ENCODE results near the gene MIA2.
"Not testable (repeated sequence)": the region's sequence is repeated elsewhere in the genome, so short reads cannot be mapped to it uniquely, and the experiment has no call there.

Gene MIA2

GRCh38 chr14:39339003-39339402 is 105.3 kb downstream of the MIA2 start:
- no peak for DNase-seq (ENCODE audit: low read depth)

DNA sequence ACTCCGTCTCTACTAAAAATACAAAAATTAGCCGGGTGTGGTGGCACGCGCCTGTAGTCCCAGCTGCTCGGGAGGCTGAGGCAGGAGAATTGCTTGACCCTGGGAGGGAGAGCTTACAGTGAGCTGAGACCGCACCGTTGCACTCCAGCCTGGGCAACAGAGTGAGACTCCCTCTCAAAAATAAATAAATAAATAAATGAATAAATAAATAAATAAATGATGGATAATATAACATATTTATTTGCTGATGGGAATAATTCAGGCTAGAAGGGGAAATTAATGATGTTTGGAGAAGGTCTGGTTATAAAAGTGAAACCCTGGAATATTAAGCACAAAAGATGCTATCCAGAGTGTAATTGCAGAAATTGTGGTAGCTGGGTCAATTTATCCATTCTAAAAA is 107.4 kb downstream of the MIA2 start:
- DNase-seq (ENCODE audit: low read depth): not testable (repeated sequence)

DNA sequence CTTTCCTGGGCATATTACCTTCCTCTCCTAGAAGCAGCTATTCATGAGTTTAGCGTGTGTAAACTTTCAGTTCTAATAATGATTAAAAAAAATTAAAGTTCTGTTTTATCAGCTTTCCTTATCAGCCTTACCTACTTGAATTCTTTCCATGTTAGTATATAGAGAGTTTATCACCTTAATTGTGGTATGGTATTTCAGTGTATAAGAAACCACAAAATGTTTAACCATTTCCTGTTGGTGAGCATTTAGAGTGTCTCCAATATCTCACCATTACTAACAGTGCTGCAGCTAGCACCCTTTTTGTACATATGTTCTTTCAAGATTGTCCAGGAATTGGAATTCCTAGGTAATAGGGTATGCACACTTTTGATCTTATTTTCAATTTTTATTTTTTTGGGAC is 109.1 kb downstream of the MIA2 start:
- no peak for DNase-seq (ENCODE audit: low read depth)

- DNase-seq (ENCODE audit: low read depth): no peak
Measured at GRCh38 chr14:39343614-39344013, 109.9 kb downstream of the MIA2 start.

DNA sequence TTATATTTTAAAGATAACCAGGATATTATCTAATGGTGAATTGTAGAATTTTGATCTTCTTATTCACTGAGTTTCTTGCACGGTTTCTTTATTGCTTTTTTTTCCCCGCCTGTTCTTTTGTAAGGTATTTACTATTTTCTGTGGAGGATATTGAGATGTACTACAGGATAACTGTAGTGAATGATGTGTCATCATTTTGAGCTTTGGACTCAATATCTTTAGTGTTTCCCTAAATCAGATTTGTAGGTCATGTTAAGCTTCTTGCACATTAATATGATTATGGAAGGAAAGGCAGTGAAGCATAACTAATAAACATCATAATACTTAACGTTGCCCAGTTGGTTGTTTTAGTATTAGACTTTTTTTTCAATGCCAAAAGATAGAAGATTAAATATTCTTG is 117.2 kb downstream of the MIA2 start:
- no peak for DNase-seq (ENCODE audit: low read depth)

- no peak for DNase-seq (ENCODE audit: low read depth)
Measured at GRCh38 chr14:39351708-39352107, 118.0 kb downstream of the MIA2 start.

DNA sequence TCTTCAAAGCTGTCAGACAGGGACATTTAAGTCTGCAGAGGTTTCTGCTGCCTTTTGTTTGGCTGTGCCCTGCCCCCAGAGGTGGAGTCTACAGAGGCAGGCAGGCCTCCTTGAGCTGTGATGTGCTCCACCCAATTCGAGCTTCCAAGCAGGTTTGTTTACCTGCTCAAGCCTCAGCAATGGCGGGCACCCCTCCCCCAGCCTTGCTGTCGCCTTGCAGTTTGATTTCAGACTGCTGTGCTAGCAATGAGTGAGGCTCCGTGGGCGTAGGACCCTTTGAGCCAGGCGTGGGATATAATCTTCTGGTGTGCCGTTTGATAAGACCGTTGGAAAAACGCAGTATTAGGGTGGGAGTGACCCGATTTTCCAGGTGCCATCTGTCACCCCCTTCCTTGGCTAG is 125.4 kb downstream of the MIA2 start:
- DNase-seq (ENCODE audit: low read depth): not testable (repeated sequence)

DNA sequence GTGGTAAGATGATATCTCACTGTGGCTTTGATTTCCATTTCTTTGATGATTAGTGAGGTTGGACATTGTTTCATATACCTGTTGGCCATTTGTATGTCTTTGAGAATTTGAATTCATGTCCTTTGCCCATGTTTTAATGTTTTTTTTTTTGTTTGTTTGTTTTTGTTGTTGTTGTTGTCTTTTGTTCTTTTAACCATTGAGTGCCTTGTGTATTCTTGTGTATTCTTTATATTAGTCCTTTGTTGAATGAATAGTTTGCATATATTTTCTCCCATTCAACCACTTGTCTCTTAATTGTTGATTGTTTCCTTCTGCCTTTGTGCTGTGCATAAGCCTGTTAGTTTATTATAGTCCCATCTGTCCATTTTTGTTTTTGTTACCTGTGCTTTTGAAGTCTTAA is 126.6 kb downstream of the MIA2 start:
- DNase-seq (ENCODE audit: low read depth): no peak

DNA sequence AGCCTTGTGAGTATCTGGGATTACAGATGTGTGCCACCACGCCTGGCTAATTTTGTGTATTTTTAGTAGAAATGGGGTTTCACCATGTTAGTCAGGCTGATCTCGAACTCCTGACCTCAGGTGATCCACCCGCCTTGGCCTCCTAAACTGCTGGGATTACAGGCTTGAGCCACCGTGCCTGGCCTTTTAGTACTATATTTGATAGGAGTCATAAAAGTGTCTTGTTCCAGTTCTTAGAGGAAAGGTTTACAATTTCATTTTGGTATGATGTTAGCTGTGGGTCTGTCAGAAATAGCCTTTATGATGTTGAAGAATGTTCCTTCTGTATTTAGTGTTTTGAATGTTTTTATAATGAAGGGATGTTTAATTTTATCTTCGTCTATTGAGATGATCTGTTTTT is 127.8 kb downstream of the MIA2 start:
- DNase-seq (ENCODE audit: low read depth): not testable (repeated sequence)

- DNase-seq (ENCODE audit: low read depth): no peak
Measured at GRCh38 chr14:39364509-39364908, 130.8 kb downstream of the MIA2 start.

- DNase-seq (ENCODE audit: low read depth): no peak
Measured at GRCh38 chr14:39365354-39365753, 131.6 kb downstream of the MIA2 start.

DNA sequence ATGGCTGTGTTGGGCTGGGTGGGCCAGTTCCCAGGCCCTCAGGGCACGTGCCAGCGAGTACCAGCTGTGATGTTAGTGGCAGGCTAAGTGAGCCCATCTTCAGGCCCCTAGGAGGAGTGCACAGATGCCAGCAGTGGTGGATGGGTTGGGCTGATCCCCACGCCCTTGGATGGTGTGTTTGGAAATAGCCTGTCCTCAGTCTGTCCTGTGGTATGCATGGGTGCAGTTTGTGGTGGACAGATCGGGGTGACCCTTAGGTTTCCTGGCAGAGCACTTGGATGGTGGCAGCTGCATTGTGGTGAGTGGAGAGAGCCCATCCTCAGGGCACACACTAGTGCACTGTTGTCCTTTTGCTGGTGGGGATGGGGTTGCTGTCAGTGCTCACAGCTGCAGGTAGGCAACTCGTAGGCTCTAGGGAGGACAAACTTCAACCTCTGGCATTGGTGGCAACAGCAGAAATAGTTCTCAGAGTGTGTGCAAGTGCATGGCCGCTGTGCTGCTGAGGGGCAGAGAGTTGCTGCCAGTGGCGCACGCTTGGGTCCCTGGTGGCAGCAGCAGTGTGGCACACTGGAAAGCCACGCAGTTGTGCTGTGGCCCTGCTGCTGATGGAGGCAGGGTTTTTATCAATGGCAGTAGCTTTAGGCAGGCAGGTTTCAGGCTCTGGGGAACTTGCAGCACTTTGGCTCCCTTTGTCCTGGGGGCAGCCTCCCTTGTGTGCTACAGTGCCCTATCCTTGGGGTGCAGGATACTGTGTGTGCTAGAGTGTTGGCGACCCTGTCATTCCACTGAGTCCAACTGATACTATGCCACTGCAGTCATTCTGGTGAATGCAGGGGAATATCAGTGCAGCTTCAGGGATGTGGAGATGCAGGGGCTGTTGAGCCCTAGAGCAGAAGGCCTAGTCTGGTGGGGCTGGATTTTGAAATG is 133.0 kb downstream of the MIA2 start:
- DNase-seq (ENCODE audit: low read depth): no peak

GRCh38 chr14:39367387-39367751 is 133.7 kb downstream of the MIA2 start:
- DNase-seq (ENCODE audit: low read depth): no peak

GRCh38 chr14:39368261-39368959 is 134.7 kb downstream of the MIA2 start:
- peak; percentile 16 for DNase-seq (ENCODE audit: low read depth)

DNA sequence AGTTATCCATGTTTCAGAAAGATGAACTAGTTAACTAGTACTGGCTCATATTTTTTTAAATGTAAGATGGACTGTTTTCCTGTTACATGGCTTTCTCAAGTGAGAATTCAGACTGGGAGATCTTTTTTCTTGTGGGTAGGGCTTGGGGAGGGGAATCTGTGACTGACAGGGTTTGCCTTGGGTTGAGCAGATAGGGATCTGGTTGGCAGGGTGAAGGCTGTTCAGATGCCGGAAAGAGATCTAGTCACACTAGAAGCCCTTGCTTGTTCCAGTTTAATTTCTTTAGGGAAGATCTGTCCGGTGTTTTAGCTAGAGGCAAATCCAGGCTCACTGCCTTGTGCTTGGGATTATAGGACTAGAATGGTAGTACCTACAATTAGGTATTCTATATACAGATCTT is 135.3 kb downstream of the MIA2 start:
- DNase-seq (ENCODE audit: low read depth): no peak

DNA sequence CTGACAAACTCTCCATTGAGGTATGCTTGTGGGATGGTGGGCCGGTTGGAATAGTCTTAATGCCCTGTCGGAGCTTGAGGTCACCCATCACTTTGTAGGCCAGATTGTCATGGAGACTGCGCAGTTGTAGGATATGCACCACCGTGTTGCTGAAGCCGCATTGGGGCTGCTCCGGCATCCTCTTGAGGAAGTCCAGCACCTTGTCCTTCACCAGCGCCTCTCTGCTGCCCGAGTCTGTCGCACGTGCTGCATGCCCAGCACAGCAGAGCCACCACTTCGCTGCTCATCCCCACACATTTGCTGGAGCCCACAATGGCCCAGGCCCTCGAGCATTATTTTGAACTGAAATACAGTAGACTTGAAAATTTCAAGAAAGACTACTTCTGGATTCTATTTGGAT is 136.7 kb downstream of the MIA2 start:
- no peak for DNase-seq (ENCODE audit: low read depth)

DNA sequence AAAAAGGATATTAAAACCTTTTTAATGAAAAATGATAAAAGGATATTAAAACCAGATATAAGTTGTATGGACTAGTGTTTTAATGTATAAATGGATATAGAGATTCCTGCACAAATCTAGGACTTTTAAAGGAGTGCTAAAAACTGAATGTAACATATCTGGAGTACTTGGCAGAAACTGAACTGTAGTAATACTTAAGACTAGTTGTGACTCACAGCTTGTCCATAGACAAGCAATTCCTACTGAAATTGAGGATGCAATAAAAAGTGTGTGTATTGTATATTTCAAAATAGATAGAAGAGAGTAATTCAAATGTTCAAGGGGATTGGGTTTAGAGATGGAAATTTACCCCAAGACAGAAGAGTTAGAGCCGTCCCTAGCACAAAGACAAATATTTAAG is 138.9 kb downstream of the MIA2 start:
- peak; percentile 10 for DNase-seq (ENCODE audit: low read depth)

DNA sequence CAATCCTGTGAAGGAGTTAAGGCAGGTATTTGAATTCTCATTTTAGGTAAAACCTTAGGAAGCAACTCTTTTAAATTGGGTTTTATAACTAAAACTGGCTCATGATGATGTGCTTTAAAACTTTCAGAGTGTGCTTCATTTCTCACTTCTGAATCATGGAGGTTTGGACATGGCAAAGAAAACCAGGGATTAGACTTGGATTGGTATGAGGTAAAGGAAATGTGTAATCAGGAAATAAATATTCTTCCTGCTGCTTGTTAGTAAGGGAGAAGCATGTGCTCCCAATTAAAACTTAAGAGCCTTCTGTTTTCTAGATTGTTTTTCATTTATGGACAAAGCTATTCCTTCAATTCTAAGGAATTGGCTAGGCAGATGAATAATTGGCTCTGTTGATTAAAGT is 141.1 kb downstream of the MIA2 start:
- peak; percentile 71 for DNase-seq (ENCODE audit: low read depth)

DNA sequence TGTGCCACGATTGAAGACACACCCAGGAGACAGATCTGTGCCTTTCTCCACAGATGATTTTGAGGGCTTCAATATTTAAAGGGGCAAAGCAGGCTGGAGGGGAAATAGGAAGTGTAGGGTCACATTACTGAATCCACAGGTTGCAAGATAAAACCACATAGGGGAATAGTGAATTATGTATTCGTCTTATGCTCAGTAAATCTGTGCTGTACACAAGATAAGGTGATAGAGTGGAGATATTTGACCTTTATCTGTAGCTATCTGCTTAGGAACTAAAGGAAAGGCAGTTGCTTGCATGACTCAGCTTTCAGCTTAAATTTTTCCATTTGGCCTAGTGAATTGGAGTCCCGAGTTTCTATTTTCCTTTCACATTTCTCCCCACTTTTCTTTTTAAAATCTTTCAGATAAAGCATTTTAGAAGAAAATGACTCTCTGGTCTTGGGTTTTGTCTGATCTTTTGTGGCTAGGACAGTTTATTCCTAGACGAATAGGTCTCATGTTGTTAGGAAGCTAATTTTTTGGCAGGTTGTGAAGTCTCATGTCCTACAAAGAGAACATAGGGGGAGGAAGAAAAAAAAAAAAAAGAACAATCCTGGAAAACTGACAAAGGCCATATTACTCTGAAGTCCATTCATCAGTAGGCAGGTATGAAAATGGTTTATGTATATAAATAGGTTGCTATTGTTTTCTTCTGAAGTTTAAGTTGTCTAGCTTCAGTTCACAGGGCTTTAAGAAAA is 143.1 kb downstream of the MIA2 start:
- peak; percentile 31 for DNase-seq (ENCODE audit: low read depth)

DNA sequence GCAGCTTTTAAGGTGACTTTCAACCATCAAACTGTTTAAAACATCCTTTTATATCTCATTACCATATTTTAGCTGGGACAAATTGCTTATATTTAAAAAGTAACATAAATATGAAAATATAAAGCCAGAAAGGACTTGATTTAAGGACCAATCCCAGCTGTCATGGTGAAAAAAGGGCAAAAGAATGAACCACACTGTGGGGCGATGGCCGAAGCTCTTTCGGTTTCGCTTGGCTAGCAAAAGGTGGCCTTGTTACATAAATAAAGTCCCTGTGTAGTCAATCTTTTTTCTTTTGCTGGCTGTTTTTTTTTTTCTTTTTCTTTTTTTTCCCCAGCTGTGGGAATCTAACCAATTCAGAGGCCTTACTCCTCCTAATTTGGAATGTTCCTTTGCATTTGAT is 147.7 kb downstream of the MIA2 start:
- DNase-seq (ENCODE audit: low read depth): no peak

DNA sequence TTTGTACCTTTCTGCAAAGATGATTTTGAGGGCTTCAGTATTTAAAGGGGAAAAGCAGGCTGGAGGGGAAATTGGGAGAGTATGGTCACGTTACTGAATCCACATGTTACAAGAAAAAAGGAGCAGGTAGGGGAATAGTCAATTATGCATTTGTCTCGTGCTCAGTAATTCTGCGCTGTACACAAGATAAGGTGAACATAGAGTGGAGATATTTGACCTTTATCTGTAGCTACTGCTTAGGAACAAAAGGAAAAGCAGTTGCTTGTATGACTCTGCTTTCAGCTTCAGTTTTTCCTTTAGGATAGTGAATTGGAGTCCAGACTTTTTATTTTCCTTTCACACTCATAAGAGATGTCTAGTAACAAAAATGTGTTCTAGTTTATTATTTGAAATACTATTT is 148.7 kb downstream of the MIA2 start:
- DNase-seq (ENCODE audit: low read depth): no peak

DNA sequence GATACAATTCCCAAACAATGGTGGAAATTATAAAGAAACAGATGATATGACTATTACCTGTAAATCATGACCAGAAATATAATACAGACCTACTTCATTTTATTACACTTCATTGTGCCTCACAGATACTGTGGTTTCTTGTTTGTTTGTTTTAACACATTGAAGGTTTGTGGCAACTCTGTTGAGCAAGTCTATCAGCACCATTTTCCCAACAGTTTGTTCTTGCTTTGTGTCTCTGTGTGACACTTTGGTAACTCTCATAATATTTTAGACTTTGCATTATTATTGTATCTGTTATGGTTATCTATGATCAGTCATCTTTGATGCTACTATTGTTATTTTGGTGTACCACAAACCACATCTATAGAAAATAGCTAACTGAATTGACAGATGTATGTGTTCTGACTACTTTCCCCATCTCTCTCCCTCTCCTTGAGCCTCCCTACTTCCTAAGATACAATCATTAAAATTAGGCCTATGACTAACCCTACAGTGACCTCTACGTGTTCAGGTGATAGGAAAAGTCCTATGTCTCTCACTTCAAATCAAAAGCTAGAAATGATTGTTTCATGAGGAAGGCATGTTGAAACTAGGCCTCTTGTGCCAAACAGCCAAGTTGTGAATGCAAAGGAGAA is 149.4 kb downstream of the MIA2 start:
- DNase-seq (ENCODE audit: low read depth): no peak

All from HS-5 (cell line).